ENCODE data around the gene PLCL2. TPM values are rescaled to one million over a fixed set of nuclear protein-coding genes. Genes with fewer than 3 reads are reported as not detected.

PLCL2 gene
- total and polyA plus RNA-seq, 2 donors (not counting 1 experiment from before 2014, with no cell fraction given), result 4.0 to 11.9 TPM

GRCh38 chr3:17076940-17077605, 192.3 kb downstream of the PLCL2 start:
- no peak overlapping the region for H3K4me2 ChIP-seq (ENCODE audit: extremely low read depth, insufficient read depth, low read length)
- H3K4me3 ChIP-seq (replicated peaks in 1 of 4; ENCODE audit: control extremely low read depth in 1 of 4, insufficient read depth in 1 of 4, low read depth in 3 of 4, low read length in 4 of 4), result no peak overlapping the region
- no peak for DNase-seq (ENCODE audit: low read depth in 2 of 2)
- H3K9ac ChIP-seq (ENCODE audit: insufficient read depth, low read length), result no peak overlapping the region
- H2AFZ ChIP-seq (ENCODE audit: low read length), result no peak overlapping the region
- no peak for TF ChIP-seq EZH2 (IDR thresholded peaks at IDR 0.05; ENCODE audit: low read length, missing control alignments)
- no peak for TF ChIP-seq CTCF (conservative IDR thresholded peaks at IDR 0.05 in 1 of 2, IDR thresholded peaks at IDR 0.05 in 1 of 2; ENCODE audit: low read depth in 1 of 2, low read length in 2 of 2)
- no peaks in the 10 kb centered on the region for H3K27me3 ChIP-seq (ENCODE audit: control insufficient read depth, insufficient read depth, low read length)
- H3K79me2 ChIP-seq (ENCODE audit: control insufficient read depth, insufficient read depth, low read length), result no peaks in the 10 kb centered on the region
- H3K4me1 ChIP-seq (ENCODE audit: control insufficient read depth, extremely low read depth, insufficient read depth, low read length), result no peaks in the 10 kb centered on the region
- no peaks in the 10 kb centered on the region for H4K20me1 ChIP-seq (ENCODE audit: control insufficient read depth, extremely low read depth, insufficient read depth, low read length)
- no peak overlapping the region for H3K27ac ChIP-seq (ENCODE audit: insufficient read depth, low read length)
- H3K9me3 ChIP-seq (ENCODE audit: control insufficient read depth, insufficient read depth, low read depth, low read length), result no peaks in the 10 kb centered on the region
- H3K36me3 ChIP-seq (ENCODE audit: control insufficient read depth, insufficient read depth, low read length), result no peaks in the 10 kb centered on the region

GRCh38 chr3:17077606-17078005, 192.9 kb downstream of the PLCL2 start:
- H3K9ac ChIP-seq (ENCODE audit: insufficient read depth, low read length), result no peak overlapping the region
- DNase-seq (ENCODE audit: low read depth in 2 of 2), result no peak
- no peaks in the 10 kb centered on the region for H3K27me3 ChIP-seq (ENCODE audit: control insufficient read depth, insufficient read depth, low read length)
- H3K4me1 ChIP-seq (ENCODE audit: control insufficient read depth, extremely low read depth, insufficient read depth, low read length), result no peaks in the 10 kb centered on the region
- no peak for TF ChIP-seq CTCF (conservative IDR thresholded peaks at IDR 0.05 in 1 of 2, IDR thresholded peaks at IDR 0.05 in 1 of 2; ENCODE audit: low read depth in 1 of 2, low read length in 2 of 2)
- no peak overlapping the region for H3K27ac ChIP-seq (ENCODE audit: insufficient read depth, low read length)
- H3K36me3 ChIP-seq (ENCODE audit: control insufficient read depth, insufficient read depth, low read length), result no peaks in the 10 kb centered on the region
- H3K4me3 ChIP-seq (replicated peaks in 1 of 4; ENCODE audit: control extremely low read depth in 1 of 4, insufficient read depth in 1 of 4, low read depth in 3 of 4, low read length in 4 of 4), result no peak overlapping the region
- no peak overlapping the region for H3K4me2 ChIP-seq (ENCODE audit: extremely low read depth, insufficient read depth, low read length)
- no peak overlapping the region for H2AFZ ChIP-seq (ENCODE audit: low read length)
- no peaks in the 10 kb centered on the region for H3K79me2 ChIP-seq (ENCODE audit: control insufficient read depth, insufficient read depth, low read length)
- H4K20me1 ChIP-seq (ENCODE audit: control insufficient read depth, extremely low read depth, insufficient read depth, low read length), result no peaks in the 10 kb centered on the region
- H3K9me3 ChIP-seq (ENCODE audit: control insufficient read depth, insufficient read depth, low read depth, low read length), result no peaks in the 10 kb centered on the region

GRCh38 chr3:17078926-17079465, 194.2 kb downstream of the PLCL2 start:
- no peak overlapping the region for H3K9ac ChIP-seq (ENCODE audit: insufficient read depth, low read length)
- no peak overlapping the region for H3K27ac ChIP-seq (ENCODE audit: insufficient read depth, low read length)
- no peak overlapping the region for H3K4me3 ChIP-seq (replicated peaks in 1 of 4; ENCODE audit: control extremely low read depth in 1 of 4, insufficient read depth in 1 of 4, low read depth in 3 of 4, low read length in 4 of 4)
- no peak for DNase-seq (ENCODE audit: low read depth in 2 of 2)
- H3K9me3 ChIP-seq (ENCODE audit: control insufficient read depth, insufficient read depth, low read depth, low read length), result no peaks in the 10 kb centered on the region
- no peaks in the 10 kb centered on the region for H3K79me2 ChIP-seq (ENCODE audit: control insufficient read depth, insufficient read depth, low read length)
- no peaks in the 10 kb centered on the region for H4K20me1 ChIP-seq (ENCODE audit: control insufficient read depth, extremely low read depth, insufficient read depth, low read length)
- H3K4me1 ChIP-seq (ENCODE audit: control insufficient read depth, extremely low read depth, insufficient read depth, low read length), result no peaks in the 10 kb centered on the region
- H3K27me3 ChIP-seq (ENCODE audit: control insufficient read depth, insufficient read depth, low read length), result no peaks in the 10 kb centered on the region
- H2AFZ ChIP-seq (ENCODE audit: low read length), result no peak overlapping the region
- H3K36me3 ChIP-seq (ENCODE audit: control insufficient read depth, insufficient read depth, low read length), result no peaks in the 10 kb centered on the region
- H3K4me2 ChIP-seq (ENCODE audit: extremely low read depth, insufficient read depth, low read length), result no peak overlapping the region
- no peak for TF ChIP-seq CTCF (conservative IDR thresholded peaks at IDR 0.05 in 1 of 2, IDR thresholded peaks at IDR 0.05 in 1 of 2; ENCODE audit: low read depth in 1 of 2, low read length in 2 of 2)
